GM18526 (cell line): ENCODE data around the gene PROC.

Experiments
- POLR2A ChIP-seq: IDR thresholded peaks from 3 replicates; pipeline ENCODE4 v1.6.1; 2011; ENCODE audit not compliant: insufficient read length; ENCODE audit errors: extremely low read depth

The PROC gene

GRCh38 chr2:127405255-127405610, 13.0 kb upstream of the PROC start:
- no peak for TF ChIP-seq POLR2A

- TF ChIP-seq POLR2A: no peak
Measured at GRCh38 chr2:127406454-127406853, 11.8 kb upstream of the PROC start.

- no peak for TF ChIP-seq POLR2A
Measured at GRCh38 chr2:127407091-127407490, 11.1 kb upstream of the PROC start.

- TF ChIP-seq POLR2A: no peak
Measured at GRCh38 chr2:127407661-127408003, 10.6 kb upstream of the PROC start.

- TF ChIP-seq POLR2A: no peak
Measured at GRCh38 chr2:127408004-127408806, 10.0 kb upstream of the PROC start.

- no peak for TF ChIP-seq POLR2A
Measured at GRCh38 chr2:127408807-127409099, 9.5 kb upstream of the PROC start.

GRCh38 chr2:127410871-127411652, 7.2 kb upstream of the PROC start:
- no peak for TF ChIP-seq POLR2A

GRCh38 chr2:127411653-127412369, 6.4 kb upstream of the PROC start:
- TF ChIP-seq POLR2A: no peak

GRCh38 chr2:127413200-127413599, 5.0 kb upstream of the PROC start:
- TF ChIP-seq POLR2A: no peak

- no peak for TF ChIP-seq POLR2A
Measured at GRCh38 chr2:127413782-127414637, 4.2 kb upstream of the PROC start.

- no peak for TF ChIP-seq POLR2A
Measured at GRCh38 chr2:127414638-127415592, 3.3 kb upstream of the PROC start.

GRCh38 chr2:127415593-127416505, 2.4 kb upstream of the PROC start:
- TF ChIP-seq POLR2A: no peak

GRCh38 chr2:127416506-127417001, 1.7 kb upstream of the PROC start:
- TF ChIP-seq POLR2A: no peak
